Measurements from ENCODE around the gene SEPTIN6.
"Not testable (repeated sequence)": the region's sequence is repeated elsewhere in the genome, so short reads cannot be mapped to it uniquely, and the experiment has no call there.

Gene SEPTIN6

DNA sequence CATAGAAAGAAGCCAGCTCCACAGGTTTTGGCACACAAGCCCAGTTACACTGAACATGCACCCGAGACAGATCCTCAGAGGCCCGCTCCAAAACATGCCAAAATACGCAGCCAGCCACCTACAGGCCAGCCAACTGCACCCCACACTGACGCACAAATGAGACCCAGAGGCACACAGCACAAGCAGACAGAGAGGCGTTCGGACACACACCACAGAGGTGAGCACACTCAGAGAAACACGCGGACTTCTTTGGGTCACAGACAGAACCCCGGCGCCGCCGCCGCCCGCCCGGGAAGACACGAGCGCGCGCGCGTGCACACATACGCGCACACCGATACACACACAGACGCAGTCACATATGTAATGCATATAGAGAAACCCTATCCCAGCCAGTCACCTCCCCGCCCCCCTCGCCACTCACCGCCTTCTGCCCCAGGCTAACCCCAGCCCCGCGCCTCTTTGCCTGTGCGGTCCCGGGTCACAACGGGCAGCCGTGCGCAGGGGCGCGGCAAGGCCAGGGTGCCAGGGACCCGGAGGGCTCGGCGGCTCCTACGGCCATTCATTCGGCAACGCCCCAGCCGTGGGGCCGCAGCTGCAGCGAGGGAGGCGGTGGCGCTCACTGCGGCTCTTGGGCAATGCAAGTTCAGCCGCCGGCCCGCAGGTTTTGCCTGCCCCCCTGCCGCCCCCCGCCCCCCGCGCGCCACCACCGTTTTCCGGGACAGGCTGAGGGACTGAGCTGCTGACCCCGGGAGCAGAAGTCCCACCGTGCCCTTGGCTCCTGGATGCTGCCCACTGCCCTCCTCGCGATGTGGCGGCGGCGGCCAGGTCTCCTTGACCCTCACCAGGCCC is 553 bp downstream of the SEPTIN6 start:
- DNase-seq = peak; percentile 75

DNA sequence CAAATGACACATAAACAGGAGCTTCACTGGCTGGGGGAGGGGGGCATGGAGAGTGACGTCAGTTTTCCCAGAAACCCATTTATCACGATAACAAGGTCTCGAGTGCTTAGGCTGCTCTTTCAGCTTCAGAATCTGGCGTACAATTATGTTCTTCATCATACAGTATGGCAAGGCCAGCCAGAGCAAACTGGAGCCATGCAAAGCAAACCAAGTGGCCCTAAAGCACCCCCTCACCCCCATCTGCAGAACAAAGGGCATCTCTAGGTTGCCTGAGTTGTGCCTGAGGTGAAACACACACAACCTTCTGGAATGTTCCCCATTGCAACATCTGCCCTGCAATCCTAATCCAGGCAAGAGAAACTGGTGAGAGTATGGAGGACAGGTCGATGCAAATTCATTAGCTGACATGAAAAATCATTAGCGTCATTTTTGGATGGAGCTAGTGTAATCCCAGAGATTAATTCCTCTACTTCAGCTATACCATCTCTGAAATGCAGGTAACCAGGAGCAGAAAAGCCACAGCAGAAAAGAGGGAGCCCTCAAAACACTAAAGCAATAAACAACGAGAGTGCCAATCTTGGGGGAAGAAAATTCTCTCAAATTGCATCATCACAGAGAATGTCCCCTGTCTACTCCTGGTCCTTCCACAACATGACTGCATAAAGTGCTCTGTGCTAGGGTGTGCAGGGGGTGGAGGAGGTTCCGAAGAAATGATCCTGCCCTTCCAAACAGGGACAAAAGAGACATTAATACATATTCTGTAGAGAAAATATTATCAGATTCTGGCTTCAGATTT is 1.8 kb downstream of the SEPTIN6 start:
- no peak for DNase-seq

DNA sequence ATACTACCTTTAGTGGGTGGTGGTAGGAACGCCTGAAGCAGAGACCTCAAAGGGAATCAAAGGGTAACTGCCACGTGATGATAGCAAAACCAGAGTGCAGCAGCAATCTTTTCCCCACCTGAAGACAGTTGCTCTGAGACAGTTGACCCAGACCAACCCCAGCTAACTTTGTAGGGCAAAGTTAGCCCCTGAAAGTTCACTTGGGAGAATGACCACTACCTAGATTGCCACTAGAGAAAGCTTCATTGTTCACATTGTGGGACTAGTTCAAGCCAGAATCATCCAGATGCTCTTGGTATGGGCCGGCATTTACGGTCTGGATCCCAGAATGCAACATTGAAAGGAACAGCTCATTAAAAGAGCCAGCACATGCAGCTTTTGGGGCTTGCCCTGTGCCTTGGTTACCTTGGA is 4.1 kb downstream of the SEPTIN6 start:
- no peak for DNase-seq

DNA sequence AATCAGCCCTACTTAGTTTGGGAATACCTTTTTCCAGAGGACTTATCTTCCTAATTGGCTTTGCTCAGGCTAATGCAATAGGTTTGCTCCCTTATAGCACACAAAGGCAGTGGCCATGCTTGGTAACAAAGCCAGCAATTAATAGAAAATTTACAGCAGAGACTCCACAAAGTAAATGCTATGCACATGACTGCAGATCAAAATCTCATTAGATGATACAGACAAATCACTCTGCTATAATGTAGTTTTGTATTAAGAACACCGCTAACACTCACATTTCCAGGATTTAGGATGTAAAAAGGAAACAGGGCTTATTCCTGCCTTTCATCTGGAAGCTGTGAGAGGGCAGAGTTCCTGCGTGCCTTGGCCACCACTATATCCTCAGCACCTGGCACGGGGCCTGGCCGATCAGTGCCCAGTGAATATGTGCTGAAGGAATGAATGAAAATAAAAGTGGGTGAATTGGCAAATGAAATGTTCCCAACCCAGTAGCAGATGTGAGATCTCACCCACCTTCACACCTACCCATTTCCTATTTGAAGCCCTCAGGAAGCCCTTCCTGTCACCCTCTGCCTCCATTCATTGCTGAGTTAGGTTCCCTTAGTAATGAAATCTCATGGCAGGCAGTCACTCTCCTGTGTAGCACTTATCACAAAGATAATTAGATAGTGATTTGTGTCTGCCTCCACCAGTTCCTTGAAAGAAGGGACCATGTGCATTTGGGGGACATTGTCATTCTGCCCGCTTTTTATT is 5.1 kb downstream of the SEPTIN6 start:
- DNase-seq = no peak

DNA sequence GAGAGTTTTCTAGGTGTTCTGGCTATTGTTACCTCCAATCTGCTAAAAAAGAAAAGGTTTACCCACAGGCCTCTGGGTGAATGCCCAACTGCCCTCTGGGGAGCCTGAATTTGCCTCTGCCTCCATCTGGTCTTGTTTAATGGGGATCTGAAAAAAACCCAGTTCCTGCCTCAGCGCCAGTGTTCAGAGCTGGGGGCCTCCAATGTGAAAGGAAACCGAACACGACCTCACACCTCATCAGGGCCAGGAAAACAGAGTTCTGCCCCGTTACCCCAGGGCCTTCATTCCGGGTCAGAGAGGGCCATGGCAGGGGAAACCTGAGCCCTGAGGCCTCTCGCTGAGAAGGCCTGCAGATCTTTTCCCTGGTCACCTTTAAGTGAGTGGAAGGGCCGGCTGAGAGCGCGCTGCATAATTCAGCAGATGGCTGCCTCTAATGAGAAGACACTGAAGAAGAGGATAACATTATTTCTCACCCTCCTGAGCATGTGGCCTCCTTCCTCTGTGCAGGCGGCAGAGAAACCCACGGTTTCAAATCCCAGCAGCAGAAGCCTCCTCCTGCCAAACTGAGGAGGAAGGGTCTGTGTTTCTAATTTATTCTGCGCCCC is 6.8 kb downstream of the SEPTIN6 start:
- DNase-seq = peak; percentile 32

DNA sequence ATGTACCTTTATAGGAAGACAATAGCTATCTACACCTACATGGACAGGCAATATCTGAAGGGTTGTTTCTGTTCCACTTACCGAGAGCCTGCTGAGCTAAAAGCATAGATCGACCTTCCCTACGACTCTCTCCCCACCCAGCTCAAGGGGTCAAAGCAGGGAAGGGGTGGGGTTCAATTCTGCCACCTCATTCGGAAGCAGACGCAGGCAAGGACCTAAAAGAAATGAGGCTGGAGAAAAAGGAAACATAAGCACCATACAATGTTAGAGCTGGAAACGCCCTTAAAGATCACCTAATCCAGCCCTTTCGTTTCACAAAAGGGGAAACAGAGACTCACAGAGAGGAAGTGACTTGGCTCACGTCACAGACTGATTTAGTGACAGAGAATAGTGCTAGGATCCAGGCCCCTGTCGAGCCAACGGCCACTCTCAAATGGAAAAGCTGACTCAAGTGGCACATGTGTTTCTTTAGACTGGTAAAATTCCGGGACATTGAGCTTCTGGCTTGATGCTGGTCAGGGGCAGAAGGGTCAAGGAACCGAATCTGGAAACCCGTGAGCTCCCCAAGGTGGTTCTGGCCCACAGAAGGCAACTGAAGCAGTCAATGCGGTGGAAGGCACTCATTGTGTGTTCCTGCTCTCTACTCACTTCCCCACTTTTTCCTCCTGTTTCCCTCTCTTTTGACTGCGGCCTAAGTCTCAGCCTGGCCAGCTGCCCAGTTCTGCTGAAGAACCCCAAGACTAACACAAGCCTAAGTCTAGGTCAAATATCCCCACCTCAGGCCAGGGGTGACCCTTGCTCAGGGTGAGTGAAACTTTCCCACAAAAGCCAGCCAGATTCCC is 7.5 kb downstream of the SEPTIN6 start:
- peak; percentile 38 for DNase-seq

DNA sequence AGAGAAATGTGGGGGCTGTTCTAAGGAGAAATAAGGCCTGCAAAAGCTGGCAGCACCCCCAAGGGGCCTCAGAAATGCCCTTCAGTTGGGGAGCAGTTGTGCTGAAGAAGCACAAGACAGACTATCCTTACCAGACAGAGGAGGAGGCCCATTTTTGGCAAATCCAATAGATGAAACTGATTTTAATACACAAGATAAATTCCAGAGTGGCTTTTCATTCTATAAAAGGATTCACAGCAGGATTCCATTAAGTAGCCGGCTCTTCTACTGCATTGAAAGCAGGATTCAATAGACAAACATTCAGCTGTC is 8.1 kb downstream of the SEPTIN6 start:
- DNase-seq = no peak

DNA sequence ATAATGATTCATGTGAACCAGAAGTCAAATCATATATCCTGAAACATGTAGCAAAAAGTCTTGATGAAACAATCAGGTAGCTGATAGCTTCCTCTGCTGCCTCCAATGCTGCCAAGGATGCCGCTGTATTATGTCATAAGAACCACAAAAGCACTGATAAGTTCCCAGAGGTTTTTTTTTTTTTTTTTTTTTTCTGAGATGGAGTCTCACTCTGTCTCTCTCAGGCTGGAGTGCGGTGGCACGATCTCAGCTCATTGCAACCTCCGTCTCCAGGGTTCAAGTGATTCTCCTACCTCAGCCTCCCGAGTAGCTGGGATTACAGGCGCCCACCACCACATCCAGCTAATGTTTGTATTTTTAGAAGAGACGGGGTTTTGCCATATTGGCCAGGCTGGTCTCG is 8.7 kb downstream of the SEPTIN6 start:
- not testable (repeated sequence) for DNase-seq

DNA sequence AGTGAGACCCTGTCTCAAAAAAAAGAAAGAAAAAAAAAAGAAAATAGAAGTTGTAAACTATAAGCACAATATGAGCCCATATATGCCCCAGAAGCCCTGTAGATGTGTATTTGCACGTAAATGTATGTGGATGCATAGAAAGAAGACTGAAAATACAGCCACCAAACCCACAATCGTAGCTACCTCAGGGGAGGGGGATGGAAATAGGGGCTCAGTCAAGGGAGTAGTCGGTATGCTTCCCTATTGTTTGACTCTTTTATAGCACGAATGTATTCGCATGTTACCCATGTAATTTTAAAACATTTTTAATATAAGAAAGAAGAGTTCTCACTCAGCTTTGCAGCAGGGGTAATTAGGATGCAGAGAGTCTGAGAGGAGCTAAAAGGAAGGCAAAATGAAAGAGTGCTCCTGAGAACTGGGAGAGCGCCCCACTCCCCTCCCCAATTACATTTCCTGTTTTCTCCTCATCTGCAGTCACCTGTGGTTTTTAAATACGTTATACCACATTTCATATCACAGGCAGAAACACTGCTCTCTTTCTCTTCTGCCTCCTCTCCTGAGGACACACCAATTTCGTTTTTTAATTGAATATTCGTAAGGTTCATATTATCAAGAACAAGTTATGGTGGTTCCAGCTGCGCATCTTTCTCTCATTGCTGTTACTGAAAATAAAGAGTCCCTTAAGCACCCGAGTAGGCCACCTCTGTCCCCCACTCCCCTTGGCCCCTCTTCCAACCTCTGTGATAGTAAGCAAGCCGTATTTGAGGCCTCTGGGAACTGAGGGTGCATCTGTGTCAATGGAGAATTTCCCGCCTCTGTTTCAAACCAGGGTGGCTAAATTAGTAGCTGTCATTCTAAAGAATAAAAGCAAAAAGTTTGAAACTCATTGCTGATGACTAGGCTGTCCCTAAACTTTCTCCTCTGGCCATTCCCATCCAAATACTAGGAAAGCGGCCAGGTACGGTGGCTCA is 10.7 kb downstream of the SEPTIN6 start:
- no peak for DNase-seq

DNA sequence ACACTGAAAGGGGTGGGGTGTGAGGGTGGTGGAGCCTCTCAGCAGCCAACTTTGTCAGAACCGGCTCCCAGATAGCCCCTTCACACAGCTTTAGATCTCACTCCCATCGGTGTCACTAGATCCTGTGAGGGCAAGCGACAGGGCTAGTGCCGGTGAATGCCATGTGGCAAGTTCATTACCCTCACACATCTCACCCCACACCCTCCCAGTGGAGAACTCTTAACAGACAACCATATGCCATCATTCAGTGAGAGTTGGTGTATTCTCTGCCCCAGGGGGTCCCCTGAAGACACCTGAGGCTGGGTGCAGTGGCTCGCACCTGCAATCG is 15.3 kb downstream of the SEPTIN6 start:
- no peak for DNase-seq

DNA sequence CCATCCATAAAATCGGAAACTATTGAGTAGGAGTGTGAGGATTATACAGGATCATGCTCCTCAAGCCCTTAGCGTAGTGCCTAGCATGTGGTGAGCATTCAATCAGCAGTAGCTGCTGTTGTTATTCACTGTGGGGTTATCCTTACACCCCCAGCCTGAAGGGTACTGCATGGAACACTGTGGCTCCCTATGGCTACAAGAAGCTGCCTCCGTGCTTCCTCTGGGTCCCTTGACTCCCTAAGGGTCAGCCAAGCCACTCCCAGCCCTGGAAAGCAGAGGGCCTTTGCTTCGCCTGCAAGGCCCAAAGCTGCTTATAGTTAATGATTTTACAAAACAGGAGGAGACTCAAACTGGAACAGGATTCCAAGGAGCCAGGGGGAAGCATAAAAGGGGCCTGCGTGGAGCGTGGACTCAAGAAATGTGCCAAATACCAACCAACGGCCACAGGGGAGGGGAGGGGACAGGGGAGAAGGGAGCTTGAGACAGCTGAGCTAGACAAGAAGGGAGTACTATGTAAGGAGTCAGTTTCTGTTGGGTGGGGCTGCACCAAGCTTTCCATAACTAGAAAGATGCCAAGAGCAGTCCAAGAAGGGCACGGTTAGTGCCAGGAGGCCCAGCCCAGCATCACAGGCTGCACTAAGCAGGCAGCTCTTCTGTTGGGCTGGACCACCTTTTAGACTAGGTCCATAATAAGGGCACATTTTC is 15.9 kb downstream of the SEPTIN6 start:
- no peak for DNase-seq

DNA sequence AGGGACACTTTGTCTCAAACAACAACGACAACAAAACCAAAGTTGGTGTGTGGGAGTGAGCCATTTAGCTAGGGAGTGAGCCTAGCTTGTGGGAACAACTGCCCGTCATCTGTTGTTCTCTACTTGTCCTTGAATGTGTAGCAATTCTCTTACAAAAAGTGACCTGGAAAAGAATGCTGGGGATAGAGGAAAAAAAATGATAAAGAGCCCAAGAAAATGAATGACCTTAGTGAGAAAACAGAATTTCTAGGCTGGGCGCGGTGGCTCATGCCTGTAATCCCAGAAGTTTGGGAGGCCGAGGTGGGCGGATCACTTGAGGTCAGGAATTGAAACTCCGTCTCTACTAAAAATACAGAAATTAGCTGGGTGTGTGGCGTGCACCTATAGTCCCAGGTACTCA is 19.6 kb downstream of the SEPTIN6 start:
- no peak for DNase-seq

DNA sequence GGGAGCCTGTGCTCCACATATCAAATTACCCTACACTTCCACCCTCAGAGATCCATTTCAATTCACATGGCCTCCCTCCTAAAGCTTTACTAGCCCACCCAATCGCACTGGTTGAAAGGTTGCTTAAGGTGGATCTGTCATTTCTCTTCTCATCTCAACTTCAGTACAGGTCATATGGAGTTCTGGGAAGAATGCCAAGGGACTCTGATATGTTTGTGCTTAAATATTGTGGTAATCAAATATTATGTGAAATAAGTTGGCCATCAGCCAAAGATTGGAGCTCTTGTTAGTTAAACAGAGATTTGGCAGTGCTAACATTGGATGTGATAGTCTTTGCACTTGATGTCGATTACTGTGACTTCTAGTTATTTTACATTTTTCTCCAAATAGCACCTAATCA is 20.5 kb downstream of the SEPTIN6 start:
- DNase-seq = no peak

DNA sequence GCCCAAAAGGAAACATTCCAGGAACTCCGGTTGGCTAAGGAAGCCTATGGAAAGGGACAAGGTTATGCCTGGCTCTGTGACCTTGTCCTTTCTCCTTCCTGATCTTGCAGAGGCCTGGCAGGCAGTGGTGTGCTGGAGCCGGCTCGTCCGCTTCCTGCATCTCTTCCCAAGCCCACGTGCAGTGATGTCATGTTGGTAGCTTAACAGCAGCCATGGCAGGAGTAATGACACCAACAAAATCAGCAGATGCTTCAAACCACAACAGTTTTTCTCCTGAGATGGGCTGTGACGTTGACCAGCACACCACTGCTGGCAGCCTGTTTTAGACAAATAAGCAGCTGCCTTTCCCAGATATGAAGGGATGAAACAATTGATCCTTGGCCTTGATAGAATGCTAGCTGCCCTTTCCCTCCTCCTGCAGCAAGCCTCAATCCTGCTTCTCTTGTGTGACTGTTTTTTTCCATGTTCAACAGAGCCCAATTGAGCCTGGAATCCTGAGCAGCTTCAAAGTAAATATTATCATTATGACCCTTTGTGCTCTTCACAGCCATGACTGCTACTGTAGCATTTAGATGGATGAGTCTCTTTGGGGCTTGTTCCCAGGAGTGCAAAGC is 23.4 kb downstream of the SEPTIN6 start:
- no peak for DNase-seq

DNA sequence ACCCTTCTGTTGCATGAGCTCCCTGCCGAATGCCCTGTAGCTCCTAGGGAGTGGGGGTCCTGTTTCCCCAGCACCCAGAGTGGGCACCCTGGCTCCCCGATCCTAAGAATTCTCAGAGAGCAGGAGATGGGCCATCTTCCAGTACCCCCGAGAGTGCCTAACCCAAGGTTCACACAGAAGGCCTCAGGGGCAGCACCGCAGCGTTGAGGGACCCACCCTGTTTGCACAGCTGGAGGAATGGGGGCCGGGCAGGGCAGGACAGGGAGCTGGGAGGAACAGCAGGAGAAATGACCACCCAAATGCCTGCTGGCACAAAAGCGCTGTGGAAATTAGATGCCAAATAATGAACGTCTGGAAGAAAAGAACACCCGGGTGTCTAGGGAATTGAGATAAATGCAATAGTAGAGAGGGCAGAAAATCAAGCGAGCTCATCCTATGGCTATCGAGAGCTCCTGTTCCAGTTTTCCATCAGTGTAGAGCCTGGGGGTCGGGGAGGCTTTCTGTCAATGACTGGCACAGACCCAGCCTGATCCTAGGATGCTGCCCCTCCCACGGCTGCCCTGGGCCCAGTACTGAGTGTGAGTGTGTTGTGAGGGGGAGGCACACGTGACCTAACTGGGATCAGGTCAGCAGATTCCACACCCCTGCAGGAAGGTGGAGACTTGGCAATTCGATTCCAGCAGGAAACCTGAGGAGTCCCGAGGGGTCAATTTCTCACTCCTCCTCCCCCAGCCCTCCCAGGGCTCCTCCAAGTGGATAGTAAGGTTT is 25.7 kb downstream of the SEPTIN6 start:
- peak; percentile 39 for DNase-seq

DNA sequence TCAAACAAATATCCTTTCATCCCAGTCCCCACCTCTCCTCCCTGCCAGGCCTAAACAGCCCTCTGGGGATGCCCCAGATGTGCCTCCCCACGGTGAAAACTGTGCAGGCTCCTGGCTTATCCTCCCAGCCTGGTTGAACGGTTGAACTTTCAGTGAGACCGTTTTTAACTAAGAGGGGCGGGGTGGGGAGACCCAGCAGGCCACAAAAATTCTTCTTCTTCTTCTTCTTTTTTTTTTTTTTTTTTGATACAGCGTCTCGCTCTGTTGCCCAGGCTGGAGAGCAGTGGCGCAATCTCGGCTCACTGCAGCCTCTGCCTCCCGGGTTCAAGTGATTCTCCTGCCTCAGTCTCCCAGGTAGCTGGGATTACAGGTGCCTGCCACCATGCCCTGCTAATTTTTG is 28.1 kb downstream of the SEPTIN6 start:
- DNase-seq = not testable (repeated sequence)

DNA sequence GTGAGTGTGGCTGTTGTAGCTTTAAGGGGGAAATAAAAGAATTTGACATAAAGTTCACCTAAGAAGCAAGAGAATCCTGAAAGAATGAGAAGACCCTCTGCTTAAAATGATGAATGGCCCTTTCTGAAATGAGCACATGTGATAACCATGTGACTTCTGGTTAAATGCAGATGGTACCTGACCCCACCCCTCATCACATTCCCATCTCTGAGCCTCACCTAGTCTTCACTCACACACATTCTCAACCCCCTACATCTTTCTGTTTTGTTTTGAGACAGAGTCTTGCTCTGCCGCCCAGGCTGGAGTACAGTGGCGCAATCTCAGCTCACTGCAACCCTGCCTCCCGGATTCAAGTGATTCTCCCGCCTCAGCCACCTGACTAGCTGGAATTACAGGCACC is 31.5 kb downstream of the SEPTIN6 start:
- no peak for DNase-seq

DNA sequence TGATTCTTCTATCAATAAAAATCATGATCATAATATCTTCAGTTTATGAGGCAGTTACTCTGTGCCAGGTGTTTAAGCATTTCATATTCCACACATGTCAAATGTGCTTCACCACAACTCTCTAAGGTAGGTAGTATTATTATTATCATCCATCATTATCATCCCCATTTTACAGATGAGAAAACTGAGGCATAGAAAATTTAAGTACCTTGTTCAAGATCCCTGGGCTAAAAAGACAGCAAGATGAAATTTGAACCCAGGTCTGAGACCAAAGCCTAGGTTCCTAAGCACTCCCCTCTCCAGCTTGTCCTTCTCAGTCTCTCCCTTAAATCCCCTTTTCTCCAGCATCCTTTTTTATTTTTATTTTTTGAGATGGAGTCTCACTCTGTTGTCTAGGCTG is 33.4 kb downstream of the SEPTIN6 start:
- no peak for DNase-seq

DNA sequence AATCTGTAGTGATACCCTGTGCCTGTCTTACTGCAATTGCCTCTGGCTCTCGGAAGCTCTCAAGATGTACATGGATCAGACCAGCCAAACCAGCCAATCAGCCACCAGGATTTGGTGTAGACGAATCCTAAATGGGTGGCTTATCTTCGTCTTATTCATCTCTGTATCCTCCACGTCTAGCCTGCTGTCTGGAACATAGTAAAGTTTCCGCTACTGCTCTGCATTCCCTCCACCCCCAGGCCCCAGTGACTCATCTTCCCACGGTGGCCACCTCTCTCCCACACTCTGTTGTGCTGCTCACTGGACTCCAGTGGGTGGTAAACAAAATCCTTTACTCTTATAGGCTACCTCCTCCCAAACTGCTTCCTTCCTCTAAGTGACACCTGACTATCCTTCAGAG is 37.8 kb downstream of the SEPTIN6 start:
- no peak for DNase-seq

All from right kidney (tissue), 1 donor.